HG03521 (cell line): Measurements from ENCODE around the gene CREB1.
"Not testable (repeated sequence)": the region's sequence is repeated elsewhere in the genome, so short reads cannot be mapped to it uniquely, and the experiment has no call there.

Experiments
- ATAC-seq: cut with Tn5 transposase; IDR thresholded peaks from one replicate; pipeline ENCODE4 v1.9.1; 2021; ENCODE audit warnings: mild to moderate bottlenecking, moderate library complexity; ENCODE audit not compliant: unreplicated experiment

Gene CREB1

DNA sequence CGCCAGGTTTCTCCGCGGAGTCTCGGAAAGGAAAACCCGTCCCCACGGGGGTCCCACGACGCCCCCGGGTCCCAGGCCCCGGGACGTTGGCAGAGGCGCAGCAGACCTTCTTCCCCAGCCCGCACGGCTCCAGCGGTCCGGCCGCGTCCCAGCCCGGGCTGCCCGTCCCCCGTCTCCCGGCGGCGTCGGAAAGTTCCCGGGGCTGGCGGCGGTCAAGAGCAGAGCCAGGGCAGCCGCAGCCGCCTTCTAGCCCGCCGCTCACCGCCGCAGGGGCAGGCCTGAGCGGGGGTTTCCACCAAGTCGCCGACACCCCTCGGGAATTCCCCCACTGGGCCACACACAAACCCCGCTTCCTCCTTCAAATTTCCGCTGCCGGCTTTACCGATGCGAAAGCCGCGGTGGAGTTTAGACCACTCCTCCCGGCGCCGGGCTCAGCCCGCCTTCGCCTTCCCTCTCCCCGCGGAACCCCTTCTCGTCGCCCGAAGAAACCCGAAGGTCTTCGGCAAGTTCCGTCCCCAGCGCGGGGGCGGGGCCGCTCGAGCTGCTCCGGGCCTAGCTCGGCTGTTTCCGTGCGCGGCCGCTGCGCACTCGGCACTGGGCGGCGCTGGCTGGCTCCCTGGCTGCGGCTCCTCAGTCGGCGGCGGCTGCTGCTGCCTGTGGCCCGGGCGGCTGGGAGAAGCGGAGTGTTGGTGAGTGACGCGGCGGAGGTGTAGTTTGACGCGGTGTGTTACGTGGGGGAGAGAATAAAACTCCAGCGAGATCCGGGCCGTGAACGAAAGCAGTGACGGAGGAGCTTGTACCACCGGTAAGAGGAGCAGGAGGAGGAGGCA is at the start of gene CREB1:
TSS of gene CREB1 (plus strand) at position 633 of the 830 bp plus-strand sequence. CDS start 25,674 bp downstream, outside the sequence.
- ATAC-seq: peak; percentile 78

DNA sequence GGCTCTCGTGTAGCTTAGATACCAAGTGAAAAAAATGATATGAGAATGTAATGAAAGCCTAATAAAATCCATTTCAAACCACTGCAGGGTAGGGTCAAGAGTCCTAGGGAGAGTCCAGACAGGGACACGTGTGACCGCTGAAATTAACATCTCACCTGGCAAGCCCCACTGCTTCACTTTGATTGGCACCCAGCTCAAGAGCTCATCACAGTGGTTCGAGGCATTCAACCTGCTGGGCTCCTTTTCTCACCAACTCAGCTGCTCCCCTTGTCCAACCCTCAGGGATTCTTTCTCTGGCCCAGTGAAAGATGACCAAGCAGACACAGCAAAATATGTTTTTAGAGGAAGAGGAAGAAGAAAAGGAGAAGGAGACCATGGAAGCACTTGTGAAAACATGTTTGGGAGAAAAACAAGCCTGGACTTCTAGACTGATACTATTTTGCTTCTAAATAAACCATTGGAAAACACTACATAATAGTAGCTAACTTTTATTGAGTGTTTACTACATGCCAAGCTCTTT is 49.2 kb upstream of the CREB1 start:
- ATAC-seq: no peak

GRCh38 chr2:207481924-207482323 is 47.8 kb upstream of the CREB1 start:
- ATAC-seq: no peak

- ATAC-seq: no peak
These were observed 47.1 kb upstream of the CREB1 start for GRCh38 chr2:207482630-207483029.

- no peak for ATAC-seq
These were observed 46.7 kb upstream of the CREB1 start for GRCh38 chr2:207483066-207483465.

- no peak for ATAC-seq
These were observed 46.3 kb upstream of the CREB1 start for GRCh38 chr2:207483477-207483876.

DNA sequence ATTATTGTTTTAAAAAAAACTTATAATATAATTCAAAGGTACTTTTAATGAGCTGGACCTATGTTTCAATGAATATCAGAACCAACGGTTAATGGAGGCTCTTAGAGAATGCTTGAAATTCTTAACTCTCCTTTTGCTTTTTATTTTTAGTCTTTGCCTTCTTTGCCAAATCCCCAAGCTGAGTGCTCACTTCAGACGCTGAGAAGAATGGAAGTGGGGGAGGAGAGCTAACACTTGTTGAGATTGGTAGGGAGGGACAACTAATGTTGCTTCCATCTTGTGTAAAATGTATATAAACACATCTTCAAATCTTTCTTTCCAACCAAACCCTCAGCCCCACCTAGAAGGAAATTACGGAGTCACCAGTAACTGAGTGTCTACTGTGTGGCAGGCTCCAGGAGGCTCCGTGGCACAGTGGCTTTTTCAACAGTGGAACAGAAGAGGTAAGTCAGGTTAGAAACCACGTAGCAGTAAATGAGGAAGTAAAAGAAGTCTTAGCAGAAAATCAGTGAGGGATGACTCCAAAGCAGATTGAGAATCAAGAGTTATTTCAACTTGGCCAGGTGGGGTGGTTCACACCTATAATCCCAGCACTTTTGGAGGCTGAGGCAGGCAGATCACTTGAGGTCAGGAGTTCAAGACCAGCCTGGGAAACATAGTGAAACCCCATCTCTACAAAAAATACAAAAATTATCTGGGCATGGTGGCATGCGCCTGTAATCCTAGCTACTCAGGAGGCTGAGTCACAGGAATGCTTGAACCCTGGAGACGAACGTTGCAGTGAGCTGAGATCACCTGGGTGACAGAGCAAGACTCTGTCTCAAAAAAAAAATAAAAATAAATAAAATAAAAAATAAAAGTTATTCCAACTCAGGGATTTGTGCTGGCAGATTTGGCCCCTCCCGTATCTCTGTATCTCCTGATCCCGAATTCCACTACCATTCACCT is 45.0 kb upstream of the CREB1 start:
- no peak for ATAC-seq

DNA sequence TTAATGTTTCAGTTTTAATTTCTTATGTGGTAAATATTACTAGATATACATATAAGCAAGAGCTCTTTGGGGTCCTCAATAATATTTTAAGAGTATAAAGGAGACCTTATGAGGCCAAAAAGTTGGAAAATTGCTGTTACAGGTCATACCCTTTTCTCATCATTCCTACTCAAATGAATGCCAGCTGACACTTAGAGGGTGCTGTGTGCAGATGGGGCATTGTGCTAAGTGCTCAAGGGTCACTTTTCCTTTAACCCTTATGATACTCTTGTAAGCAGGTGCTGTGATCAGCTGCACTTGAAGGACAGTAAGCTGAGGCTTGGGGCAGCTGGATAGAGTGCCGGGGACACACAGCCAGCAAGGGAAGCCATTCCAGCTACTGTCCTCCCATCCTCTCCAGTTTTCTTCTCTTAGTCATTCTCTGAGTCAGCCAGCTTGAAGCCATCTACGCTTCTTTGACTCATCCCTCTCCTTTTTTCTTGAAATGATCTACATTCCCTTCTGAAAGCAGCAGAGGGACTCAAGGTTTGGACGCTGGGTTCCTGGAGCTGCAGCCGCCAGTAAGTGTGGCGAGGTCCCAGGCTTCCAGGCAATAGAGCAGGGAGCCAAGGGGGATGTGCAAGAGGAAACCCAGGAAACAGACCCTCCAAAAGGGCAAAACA is 42.0 kb upstream of the CREB1 start:
- no peak for ATAC-seq

DNA sequence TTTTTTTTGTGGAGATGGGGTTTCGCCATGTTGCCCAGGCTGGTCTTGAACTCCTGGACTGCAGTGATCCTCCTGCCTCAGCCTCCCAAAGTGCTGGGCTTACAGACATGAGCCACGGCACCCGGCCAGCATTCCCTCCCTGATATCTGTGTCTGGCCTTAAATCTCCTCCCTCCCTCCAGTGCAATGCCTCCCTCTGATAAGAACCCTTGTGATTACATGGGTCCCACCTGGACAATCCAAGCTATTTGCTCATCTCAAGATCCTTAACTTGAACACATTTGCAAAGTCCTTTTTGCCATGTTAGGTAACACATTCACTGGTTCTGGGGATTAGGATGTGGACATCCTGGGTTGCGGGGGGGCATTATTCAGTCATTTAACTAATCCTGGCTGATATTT is 40.5 kb upstream of the CREB1 start:
- no peak for ATAC-seq

DNA sequence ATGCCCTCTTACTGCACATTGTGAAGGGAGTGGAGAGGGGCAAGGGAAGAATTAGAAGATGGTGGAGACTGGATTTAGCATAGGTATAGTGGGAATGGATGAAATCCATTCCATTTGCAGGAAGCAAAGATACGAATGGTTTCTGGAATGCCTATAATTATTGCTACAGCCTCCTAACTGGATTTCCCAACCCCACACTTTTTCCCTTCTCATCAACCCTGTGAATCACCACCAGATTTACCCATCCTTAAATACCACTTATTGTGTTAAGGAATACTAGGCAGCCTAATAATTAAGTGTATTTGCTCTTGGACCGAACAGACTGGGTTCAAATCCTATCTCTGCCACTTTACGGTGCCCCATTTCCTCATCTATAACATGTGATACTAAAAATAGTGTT is 39.3 kb upstream of the CREB1 start:
- ATAC-seq: no peak

GRCh38 chr2:207491086-207491485 is 38.7 kb upstream of the CREB1 start:
- ATAC-seq: no peak

- no peak for ATAC-seq
These were observed 37.8 kb upstream of the CREB1 start for GRCh38 chr2:207491956-207492355.

GRCh38 chr2:207492461-207492860 is 37.3 kb upstream of the CREB1 start:
- no peak for ATAC-seq

DNA sequence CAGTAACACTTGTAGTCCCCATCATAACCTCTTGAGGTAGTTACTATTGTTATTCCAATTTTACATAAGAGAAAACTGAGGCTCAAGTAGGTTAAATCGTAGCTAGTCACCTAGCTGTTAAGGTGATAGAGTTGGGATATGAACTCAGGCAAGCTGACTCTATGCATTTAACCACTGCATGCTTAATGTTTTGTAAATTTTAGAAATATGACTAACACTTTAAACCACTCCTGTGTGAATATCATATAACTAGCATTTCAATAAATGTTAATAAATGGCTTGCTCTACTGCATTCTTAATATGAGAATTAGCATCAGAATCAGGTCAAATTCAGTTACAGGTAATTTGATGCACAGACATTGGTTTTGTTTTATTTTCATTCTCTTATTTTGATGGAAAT is 35.6 kb upstream of the CREB1 start:
- no peak for ATAC-seq

DNA sequence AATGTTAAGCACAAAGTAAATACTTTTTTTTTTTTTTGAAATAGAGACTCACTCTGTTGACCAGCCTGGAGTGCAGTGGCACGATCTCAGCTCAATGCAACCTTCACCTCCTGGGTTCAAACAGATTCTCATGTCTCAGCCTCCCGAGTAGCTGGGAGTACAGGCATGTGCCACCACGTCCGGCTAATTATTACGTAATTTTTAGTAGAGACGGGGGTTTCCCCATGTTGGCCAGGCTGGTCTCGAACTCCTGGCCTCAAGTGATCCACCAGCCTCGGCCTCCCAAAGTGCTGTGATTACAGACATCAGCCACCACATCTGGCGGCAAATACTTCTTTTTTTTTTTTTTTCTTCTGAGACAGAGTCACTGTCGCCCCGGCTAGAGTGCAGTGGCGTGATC is 32.8 kb upstream of the CREB1 start:
- ATAC-seq: not testable (repeated sequence)

DNA sequence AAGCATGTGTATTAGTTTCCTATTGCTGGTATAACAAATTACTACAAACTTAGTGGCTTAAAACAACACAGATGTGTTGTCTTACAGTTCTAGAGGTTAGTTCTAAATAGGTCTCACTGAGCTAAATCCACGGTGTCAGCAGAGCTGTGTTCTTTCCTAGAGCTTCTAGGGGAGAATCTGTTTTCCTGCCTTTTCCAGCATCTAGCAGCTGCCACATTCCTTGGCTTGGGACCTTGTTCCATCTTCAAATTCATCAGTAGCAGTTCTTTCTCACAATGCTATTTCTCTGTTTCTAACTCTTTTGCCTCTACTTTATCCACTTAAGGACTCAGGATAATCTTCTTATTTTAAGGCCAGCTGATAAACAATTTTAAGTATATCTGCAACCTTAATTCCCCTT is 32.2 kb upstream of the CREB1 start:
- ATAC-seq: no peak

- ATAC-seq: no peak
These were observed 31.3 kb upstream of the CREB1 start for GRCh38 chr2:207498427-207498826.

DNA sequence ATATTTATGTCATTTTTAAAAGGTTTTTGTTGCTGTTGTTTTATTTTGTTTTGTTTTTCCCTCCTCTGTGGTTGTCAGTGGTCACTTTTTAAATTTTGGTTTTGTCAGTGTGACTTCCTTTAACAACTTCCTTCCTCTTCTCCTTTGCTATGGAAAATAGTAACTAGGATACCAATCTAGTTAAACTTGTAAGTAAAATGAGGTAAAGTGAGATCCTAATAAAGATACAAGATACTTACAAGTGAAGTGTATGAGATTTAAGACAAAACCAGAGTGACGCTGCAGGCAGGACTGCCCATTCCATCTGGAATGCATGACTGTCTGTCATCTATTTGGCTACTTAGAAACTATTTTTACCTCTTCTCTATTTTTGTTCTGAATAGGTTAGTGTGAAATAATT is 30.6 kb upstream of the CREB1 start:
- no peak for ATAC-seq

- no peak for ATAC-seq
These were observed 27.8 kb upstream of the CREB1 start for GRCh38 chr2:207501802-207502576.

GRCh38 chr2:207502577-207503198 is 27.1 kb upstream of the CREB1 start:
- ATAC-seq: peak; percentile 34
